GM21529 (cell line): ENCODE measurements around the gene HOXC6.

ENCODE experiments used
- ATAC-seq: cut with Tn5 transposase; IDR thresholded peaks from one replicate; pipeline ENCODE4 v1.9.1; 2021; ENCODE audit not compliant: unreplicated experiment

Gene HOXC6

DNA sequence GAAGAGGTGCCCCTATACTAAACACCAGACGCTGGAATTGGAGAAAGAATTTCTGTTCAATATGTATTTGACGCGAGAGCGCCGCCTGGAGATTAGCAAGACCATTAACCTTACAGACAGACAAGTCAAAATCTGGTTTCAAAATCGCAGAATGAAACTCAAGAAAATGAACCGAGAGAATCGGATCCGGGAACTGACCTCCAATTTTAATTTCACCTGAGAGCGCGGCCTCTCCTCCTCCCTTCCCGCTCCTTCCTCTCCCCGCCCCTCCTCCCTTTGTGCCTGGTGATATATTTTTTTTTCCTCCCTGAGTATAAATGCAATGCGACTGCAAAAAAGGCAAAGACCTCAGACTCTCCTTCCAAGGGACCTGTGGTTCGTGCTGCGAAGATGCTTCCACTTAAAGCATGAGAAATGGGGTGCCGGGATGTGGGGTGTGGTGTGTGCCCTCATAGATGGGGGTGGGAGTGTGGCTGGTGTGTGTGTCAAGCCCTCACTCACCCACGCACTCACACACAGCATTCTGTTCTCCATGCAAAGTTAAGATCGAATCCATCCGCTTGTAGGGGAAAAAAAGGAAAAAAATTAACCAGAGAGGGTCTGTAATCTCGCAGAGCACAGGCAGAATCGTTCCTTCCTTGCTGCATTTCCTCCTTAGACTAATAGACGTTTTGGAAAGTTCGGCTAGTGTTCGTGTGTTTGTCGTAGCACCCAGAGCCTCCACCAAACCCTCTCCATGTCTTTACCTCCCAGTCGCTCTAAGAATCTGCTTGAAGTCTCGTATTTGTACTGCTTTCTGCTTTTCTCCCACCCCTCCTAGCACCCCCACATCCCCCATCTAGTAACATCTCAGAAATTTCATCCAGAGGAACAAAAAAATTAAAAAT lies 38.8 kb upstream of the HOXC6 start:
- no peak for ATAC-seq

DNA sequence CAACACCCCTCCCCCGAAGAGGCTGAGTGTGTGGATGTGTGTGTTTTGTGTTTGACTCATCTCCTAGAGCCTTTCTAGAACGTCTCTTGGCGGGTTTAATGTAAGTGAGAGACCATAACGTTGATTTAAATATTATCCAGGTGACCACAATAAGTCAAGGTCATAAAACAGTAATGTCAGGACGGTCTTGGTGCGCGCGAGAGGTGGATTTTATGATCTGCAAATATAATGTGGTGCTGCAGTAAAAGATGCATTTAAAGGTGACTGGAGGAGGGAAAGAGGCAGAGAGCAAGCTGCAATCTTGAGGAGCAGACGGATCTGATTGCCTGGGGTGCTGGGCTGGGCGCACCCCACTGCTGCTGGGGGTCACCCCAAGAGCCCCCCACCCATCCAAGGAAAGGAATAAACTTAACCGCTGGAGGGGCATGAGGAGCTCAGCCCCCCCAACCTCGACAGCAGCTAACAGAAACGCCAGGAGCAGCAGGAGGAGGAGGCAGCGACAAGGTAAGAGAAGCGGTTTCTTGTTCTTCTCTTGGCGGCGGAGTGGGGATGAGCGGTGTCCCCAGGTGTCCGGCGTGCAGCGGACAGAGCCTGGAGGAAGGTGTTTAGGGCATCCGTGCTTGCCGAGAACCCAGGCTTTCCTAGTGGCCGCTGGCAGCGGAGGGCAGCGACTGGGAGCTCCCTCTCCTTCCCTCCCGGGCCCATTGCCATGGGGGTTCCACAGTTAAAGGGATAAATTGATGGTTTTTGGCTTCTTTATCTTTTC lies 37.7 kb upstream of the HOXC6 start:
- no peak for ATAC-seq

DNA sequence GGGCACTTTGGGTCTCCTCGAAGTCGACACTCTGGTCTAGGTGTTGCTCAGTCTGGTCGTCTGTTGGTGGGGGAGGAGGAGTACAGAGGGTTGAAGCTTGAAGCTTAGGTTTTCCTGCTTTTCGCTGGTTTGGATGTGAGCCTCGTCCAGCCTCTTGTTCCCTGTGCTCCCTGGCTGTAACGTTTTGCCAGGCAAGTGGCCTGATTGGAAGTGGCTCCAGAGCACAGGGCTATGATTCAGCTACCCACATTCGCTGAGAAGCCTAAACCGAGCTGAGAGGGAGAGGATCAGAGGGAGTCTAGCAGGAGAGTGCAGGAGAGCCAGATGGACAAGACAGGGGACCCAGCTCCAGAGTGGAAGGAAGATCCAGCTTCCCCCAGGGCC lies 37.2 kb upstream of the HOXC6 start:
- ATAC-seq = no peak

DNA sequence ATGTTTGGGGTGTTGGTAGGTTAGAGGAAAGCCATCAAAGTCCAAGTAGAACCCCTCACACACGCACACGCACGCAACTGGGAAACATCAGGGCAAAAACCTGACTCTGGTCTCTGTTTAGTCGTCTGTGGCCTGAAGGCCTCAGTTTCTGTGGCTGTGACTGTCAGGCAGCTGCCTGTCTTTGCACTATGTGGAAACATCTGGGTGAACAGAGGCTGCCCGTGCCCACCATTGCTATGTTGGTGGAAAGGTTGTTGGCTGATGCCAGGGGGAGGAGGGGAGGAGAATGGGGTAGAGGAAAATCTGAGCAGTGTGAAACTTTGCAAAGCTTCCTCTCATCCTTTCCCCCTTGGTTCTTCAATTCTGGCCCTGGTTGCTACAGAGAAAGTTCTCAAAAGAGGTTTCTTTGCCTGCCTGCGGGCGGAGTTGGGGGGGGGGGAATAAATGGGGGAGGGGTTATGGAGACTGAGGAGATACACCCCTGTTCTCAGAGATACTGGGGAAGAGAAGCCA lies 35.8 kb upstream of the HOXC6 start:
- no peak for ATAC-seq

DNA sequence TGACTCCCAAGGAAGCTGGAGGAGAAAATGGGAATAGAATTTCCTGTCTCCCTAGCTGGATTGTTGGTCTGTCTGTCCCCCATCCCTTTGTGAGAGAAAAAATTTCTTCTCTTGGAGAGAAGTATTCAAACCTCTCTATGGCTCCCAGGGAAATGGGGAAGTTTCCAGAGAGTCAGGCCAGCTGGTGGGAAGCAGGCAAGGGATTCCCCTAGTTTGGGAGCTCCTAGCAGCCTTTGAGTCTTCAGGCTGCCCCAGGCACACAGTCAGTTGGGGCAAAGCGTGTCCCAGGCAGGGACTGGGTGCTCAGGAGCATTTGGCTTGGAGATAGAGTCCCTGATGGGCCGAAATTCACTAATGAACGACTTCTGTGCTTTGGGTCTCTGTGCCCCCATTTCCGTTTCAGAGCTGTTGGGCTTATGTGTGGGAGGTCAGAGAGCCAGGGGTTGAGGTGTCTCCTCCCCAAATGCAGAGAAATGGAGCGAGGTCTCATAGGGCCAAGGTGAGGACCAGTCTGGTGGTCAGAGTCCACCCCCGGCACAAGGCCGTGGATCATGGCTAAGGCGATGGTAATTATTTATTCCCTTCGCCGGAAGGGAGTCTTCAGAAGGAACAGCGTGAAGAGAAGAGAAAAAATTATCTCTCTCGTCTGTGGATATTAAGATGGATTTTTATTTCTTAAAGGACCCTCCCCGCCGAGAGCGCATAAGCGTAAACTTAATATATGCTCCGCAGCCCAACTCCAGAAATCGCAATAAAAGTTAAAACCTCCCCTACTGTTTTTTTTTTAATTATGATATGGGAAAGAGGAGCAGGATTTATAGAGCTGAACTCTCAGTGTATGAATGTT lies 34.9 kb upstream of the HOXC6 start:
- no peak for ATAC-seq

GRCh38 chr12:53994009-53994263 lies 34.3 kb upstream of the HOXC6 start:
- no peak for ATAC-seq

DNA sequence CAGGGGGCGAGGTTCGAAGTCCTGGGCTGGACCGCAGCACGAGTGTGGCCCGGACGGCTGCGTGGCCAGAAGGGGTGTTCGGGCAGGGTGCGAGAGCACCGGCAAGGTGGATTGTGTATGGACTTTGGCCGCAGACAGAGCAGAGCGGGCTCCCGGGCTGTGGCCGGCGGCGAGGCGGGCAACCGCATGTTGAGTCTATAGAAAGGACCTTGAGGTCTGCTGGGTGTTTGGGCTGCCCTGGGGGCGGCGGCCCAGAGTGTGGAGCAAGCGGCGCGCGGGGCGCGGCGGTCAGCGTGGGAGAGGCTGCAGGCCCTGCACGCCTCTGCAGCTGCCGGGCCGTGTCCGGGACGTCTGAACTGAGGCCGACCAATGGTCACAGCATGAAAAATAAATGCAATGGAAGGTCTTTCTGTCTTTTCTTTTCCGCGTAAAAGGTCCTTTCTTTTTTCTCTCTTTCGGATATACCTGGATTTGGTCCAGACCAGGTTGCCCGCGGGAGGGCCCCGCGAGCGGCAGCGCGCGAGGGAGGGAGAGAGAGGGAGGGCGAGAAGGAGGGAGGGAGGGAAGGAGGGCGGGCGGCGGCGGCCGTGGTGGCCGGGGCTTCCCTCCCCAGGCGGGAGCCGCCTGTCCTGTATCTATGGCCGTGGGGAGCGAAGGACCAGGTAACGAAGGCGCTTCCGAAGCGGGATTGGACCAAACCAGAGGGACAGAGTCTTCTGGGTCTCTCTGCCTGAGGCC lies 33.8 kb upstream of the HOXC6 start:
- ATAC-seq = no peak

DNA sequence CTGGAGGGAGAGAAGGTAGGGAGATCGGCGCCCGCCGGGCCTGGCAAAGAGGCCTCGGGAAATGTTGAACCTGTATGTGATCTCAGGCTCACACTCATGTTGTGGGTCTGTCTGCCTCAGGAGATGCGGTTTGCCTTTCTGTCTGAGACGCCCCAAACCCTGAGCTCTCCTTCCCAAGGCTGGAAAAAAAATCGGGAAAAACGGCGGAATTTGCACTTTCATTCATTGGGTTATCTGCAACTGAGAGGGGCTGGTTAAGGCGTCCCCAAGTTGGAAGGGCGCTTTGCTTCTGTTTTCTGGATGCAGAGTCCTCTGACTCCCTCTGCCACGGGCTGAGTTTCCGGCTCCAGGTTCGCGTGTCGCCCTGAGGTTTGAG lies 33.2 kb upstream of the HOXC6 start:
- no peak for ATAC-seq

- ATAC-seq = no peak
Observed at GRCh38 chr12:53995378-53996239, 32.6 kb upstream of the HOXC6 start.

DNA sequence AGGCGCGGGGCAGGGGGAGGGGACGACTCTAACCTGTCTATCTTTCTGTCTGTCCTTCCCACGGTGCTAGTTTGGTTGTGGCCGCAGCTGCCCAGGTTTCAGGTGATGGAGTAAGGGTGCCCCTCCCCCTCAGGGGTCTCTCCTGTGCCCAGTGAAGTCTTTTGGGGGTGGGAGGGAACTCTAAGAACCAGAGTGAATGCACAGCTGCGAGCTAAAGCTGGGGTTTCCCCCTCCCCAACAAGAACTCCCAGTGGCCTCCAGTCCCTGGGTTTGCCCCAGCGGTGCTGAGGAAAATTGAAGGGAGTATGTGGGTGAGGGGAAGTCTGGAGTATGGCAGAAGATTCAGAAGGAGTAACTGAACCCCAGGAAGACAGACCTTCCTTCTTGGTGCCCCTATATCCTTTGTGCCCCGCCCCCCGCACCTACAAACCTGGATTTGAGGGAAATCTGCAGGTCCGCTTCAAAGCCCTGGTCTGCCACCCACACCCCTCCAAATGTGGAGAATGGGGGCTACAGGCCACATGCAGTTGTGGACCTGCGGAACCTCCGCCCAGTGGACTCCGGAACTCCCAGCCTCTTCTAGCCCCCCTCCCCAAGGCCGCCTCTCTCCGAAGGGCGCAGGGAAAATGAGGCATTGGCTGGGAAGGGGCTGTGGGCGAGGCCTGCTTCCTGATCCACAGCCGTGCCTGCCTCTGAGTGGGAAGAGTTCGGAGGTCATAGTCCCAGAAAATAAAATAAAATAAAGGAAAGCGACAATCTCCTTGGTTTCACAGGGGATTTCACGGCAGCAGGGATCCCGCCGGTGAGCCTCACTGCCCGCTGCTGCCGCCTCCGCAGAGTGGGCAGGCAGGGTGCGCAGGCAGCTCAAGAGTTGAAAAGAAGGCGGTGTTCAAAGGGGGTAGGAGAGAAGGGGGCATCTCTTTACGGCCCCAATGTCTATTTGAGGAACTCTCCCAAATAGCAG lies 31.7 kb upstream of the HOXC6 start:
- no peak for ATAC-seq

GRCh38 chr12:53997204-53998109 lies 30.8 kb upstream of the HOXC6 start:
- ATAC-seq = no peak

GRCh38 chr12:53998110-53998899 lies 29.9 kb upstream of the HOXC6 start:
- no peak for ATAC-seq

GRCh38 chr12:53998900-53999236 lies 29.4 kb upstream of the HOXC6 start:
- no peak for ATAC-seq

GRCh38 chr12:53999559-54000115 lies 28.6 kb upstream of the HOXC6 start:
- no peak for ATAC-seq

DNA sequence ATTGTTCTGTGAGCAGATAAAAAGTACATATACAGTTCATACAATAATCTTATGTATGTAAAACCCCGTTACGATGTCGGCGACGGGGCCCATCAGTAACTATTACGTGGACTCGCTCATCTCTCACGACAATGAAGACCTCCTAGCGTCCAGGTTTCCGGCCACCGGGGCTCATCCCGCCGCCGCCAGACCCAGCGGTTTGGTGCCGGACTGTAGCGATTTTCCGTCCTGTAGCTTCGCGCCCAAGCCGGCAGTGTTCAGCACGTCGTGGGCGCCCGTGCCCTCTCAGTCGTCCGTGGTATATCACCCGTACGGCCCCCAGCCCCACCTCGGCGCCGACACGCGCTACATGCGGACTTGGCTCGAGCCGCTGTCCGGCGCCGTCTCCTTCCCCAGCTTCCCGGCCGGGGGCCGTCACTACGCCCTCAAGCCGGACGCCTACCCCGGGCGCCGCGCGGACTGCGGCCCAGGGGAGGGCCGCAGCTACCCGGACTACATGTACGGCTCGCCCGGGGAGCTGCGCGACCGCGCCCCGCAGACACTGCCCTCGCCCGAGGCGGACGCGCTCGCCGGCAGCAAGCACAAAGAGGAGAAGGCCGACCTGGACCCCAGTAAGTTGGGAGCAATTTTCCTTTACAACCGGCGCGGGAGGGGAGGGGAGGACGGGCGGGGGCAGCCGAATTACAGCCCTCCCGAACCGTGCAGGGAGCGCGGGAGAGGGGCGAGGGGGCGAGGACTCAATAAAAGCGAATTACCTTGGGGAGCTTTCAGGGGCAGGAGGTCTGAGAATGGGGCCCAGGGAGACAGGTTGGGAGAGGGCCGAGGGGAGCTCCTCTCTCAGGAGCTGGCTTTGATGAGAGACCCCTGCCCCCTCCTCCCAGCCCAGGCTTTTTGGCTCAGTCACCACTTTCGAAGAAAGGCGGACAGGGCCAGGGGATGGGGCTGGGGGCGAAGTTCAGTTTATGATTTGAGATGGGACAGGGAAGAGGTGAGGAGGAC lies 27.8 kb upstream of the HOXC6 start, which contains the start of gene HOXC9:
Gene HOXC9 (plus strand): TSS at position 46 of the 999 bp plus-strand sequence. CDS start 28 bp downstream, at position 74.
- ATAC-seq = no peak
